K562 (cell line): ENCODE measurements around the gene PIERCE2. TPM values are rescaled to one million over a fixed set of nuclear protein-coding genes. Genes with fewer than 3 reads are reported as not detected.

ENCODE experiments used
- ATAC-seq: fragments of 200-7000 bp; cut with Tn5 transposase; 3 replicates; pipeline ENCODE4 v1.9.1; 2020; ENCODE audit warnings: moderate library complexity
- BruUV-seq: library from RNA; stranded (reverse); fragments of 400-500 nt; replicated peaks from 2 replicates; lab custom pipeline; 2021; lab: Mats Ljungman, UMichigan
- CTCF ChIA-PET: fragments of 300-600 bp; formaldehyde crosslinking; extraction: SDS; loops from one replicate; lab custom pipeline; 2021; ENCODE audit warnings: low intra/inter-chr PET ratio; lab: Yijun Ruan, JAX
- POLR2A ChIA-PET: fragments of 300-600, 350-650 bp; sonication (Branson Sonifier 250); formaldehyde crosslinking; extraction: SDS; loops from one replicate; lab custom pipeline; 2021; ENCODE audit warnings: antibody characterized with exemption, inconsistent platforms; lab: Yijun Ruan, JAX
- DNase-seq, 4 experiments: peaks; one replicate each; pipeline versions ENCODE4 v3.0.0 to v3.0.0-alpha.2; 2011 to 2018; ENCODE audit warnings: low spot score in 3 of 4, mixed read lengths in 3 of 4; ENCODE audit errors: extremely low read depth in 1 of 4
- FAIRE-seq: peaks from 2 replicates; lab custom pipeline; 2011; peaks lifted over from hg19 to GRCh38; lab: Jason Lieb, UNC
- H2AFZ ChIP-seq: 2 replicates; pipeline ENCODE4 v1.6.0; 2011; ENCODE audit warnings: low read depth, low read length, control low read depth, inconsistent platforms
- H3K27ac ChIP-seq: fragments of 200-600 bp; 3 replicates; pipeline ENCODE4 v1.8.0; 2011; ENCODE audit warnings: low read depth, mild to moderate bottlenecking, control low read depth, inconsistent platforms, low read length, moderate library complexity, mixed read lengths; ENCODE audit errors: extremely low read depth
- H3K27me3 ChIP-seq, 2 experiments: fragments of 300-600 bp in 1 of 2; 2 replicates in 1 of 2; 3 replicates in 1 of 2; pipeline versions ENCODE4 v1.6.0 to v1.8.0; 2011; ENCODE audit warnings: inconsistent platforms in 2 of 2, low read length in 2 of 2, mild to moderate bottlenecking in 1 of 2, mixed read lengths in 1 of 2, moderate library complexity in 1 of 2; ENCODE audit not compliant: control insufficient read depth in 2 of 2, insufficient read depth in 2 of 2
- H3K36me3 ChIP-seq: fragments of 300-600 bp; 3 replicates; pipeline ENCODE4 v1.8.0; 2011; ENCODE audit warnings: mild to moderate bottlenecking, low read length, inconsistent platforms; ENCODE audit not compliant: control insufficient read depth, insufficient read depth
- H3K4me1 ChIP-seq, 2 experiments: fragments of 200-600 bp in 1 of 2; replicated peaks in 1 of 2; 2 replicates in 1 of 2; 3 replicates in 1 of 2; pipeline versions ENCODE4 v1.5.1 to v1.8.0; 2011; ENCODE audit warnings: inconsistent platforms in 2 of 2, low read length in 2 of 2, mild to moderate bottlenecking in 1 of 2, mixed read lengths in 1 of 2, moderate library complexity in 1 of 2; ENCODE audit not compliant: control insufficient read depth in 2 of 2, insufficient read depth in 2 of 2
- H3K4me2 ChIP-seq: 2 replicates; pipeline ENCODE4 v1.6.1; 2011; ENCODE audit warnings: low read length, control low read depth, inconsistent platforms, mixed read lengths; ENCODE audit not compliant: insufficient read depth
- H3K4me3 ChIP-seq: fragments of 200-600 bp; sonication (generic), shearing (Covaris generic); 2 replicates; pipeline ENCODE4 v1.5.1; 2016; ENCODE audit warnings: control low read depth, inconsistent platforms
- H3K79me2 ChIP-seq: fragments of 200-600 bp; 3 replicates; pipeline ENCODE4 v1.8.0; 2011; ENCODE audit warnings: low read length, inconsistent platforms; ENCODE audit not compliant: control insufficient read depth, insufficient read depth
- H3K9ac ChIP-seq, 2 experiments: 2 replicates each; pipeline versions ENCODE4 v1.6.0 to v1.6.1; 2011; ENCODE audit warnings: low read depth in 2 of 2, low read length in 2 of 2, control low read depth in 1 of 2, inconsistent platforms in 1 of 2, mild to moderate bottlenecking in 1 of 2, mixed read lengths in 1 of 2; ENCODE audit not compliant: insufficient read depth in 1 of 2
- H3K9me1 ChIP-seq: one replicate; pipeline ENCODE4 v1.6.0; 2011; ENCODE audit warnings: inconsistent platforms, mild to moderate bottlenecking, low read length, moderate library complexity; ENCODE audit not compliant: control insufficient read depth, insufficient read depth
- H3K9me3 ChIP-seq: replicated peaks from 2 replicates; pipeline ENCODE4 v1.5.1; 2011; ENCODE audit warnings: low read depth, low read length, inconsistent platforms; ENCODE audit not compliant: control insufficient read depth, insufficient read depth
- H4K20me1 ChIP-seq: replicated peaks from 2 replicates; pipeline ENCODE4 v1.6.1; 2011; ENCODE audit warnings: low read length, inconsistent platforms, mixed read lengths; ENCODE audit not compliant: control insufficient read depth, insufficient read depth
- CXXC5 ChIP-seq: fragments of 250-450 bp; sonication (Bioruptor Pico); IDR thresholded peaks from 2 replicates; pipeline ENCODE4 v1.8.0; 2022; ENCODE audit warnings: inconsistent platforms, mild to moderate bottlenecking, moderate library complexity
- DMBX1 ChIP-seq: fragments of 250-450 bp; sonication (Bioruptor Pico); IDR thresholded peaks from 2 replicates; pipeline ENCODE4 v1.8.0; 2022; ENCODE audit warnings: inconsistent platforms, mild to moderate bottlenecking, moderate library complexity, borderline replicate concordance
- EGR1 ChIP-seq: fragments of 450-650 bp; conservative IDR thresholded peaks from 2 replicates; pipeline ENCODE4 v1.6.1; 2017; ENCODE audit warnings: mild to moderate bottlenecking
- L3MBTL2 ChIP-seq: fragments of 450-650 bp; IDR thresholded peaks from 2 replicates; pipeline ENCODE4 v1.6.1; 2016; ENCODE audit warnings: mild to moderate bottlenecking, moderate library complexity
- RAD51 ChIP-seq: fragments of 450-650 bp; IDR thresholded peaks from 2 replicates; pipeline ENCODE4 v1.7.1; 2016; ENCODE audit warnings: low read depth, mild to moderate bottlenecking, borderline replicate concordance
- TOE1 ChIP-seq, 2 experiments: fragments of 450-650 bp in 1 of 2; sonication (generic) in 1 of 2; formaldehyde crosslinking in 1 of 2; IDR thresholded peaks; 2 replicates each; pipeline versions ENCODE4 v1.7.1 to v1.8.0; 2016 to 2022; ENCODE audit warnings: borderline replicate concordance in 2 of 2, mild to moderate bottlenecking in 2 of 2, antibody characterized with exemption in 1 of 2, inconsistent platforms in 1 of 2, low read depth in 1 of 2, missing genetic modification reagents in 1 of 2, moderate library complexity in 1 of 2
- ZNF592 ChIP-seq: fragments of 450-650 bp; IDR thresholded peaks from 2 replicates; pipeline ENCODE4 v1.6.1; 2017; ENCODE audit warnings: antibody characterized with exemption, mild to moderate bottlenecking
- WGBS: fragments of 100-300 bp; shearing (Covaris generic); methylation state at CpG from one replicate; pipeline ENCODE4 v1.1.6; 2016; ENCODE audit warnings: low coverage, mixed read lengths; ENCODE audit not compliant: insufficient coverage; ENCODE audit errors: missing lambda C conversion rate; 5-methylcytosine and 5-hydroxymethylcytosine counted together
- in situ Hi-C: fragments of 300-500 bp; cut with MboI; formaldehyde crosslinking; loops from 4 replicates; pipeline ENCODE4 v1.15.0; 2018; ENCODE audit warnings: inconsistent platforms, mixed read lengths
- intact Hi-C: fragments of 100-400 bp; cut with micrococcal nuclease; formaldehyde crosslinking; loops from 2 replicates; pipeline ENCODE4 v1.14.2; 2022
- polyA plus RNA-seq, 8 experiments: library from polyadenylated mRNA; depleted of rRNA in 4 of 8; stranded (reverse) in 5 of 8; unstranded in 3 of 8; fragments of >200 nt; fragmentation: Nextera tagmentation in 2 of 8; fragmentation: Illumina TruSeq in 1 of 8; extraction: Ambion mirVana in 2 of 8; extraction: Trizol in 1 of 8; gene quantifications; 2 replicates each; pipeline versions ENCODE4 v1.2.1 to v1.2.3, GENCODE V29; 2011 to 2014; ENCODE audit warnings: inconsistent platforms in 1 of 8, missing spikeins in 1 of 8
- total RNA-seq, 7 experiments: library from RNA; depleted of rRNA in 6 of 7; stranded (reverse); fragments of >200 nt in 6 of 7; fragmentation: Illumina TruSeq in 2 of 7; extraction: Trizol in 2 of 7; gene quantifications; 2 replicates each; pipeline versions ENCODE4 v1.2.1 to v1.2.3, GENCODE V29; 2011 to 2021; ENCODE audit warnings: low replicate concordance in 1 of 7
- TF ChIP-seq, protein P1 (sequence below): sonication (generic); formaldehyde crosslinking; IDR thresholded peaks from 2 replicates; pipeline ENCODE4 v1.9.0; 2022; ENCODE audit warnings: mild to moderate bottlenecking, missing genetic modification reagents
- TF ChIP-seq, protein P2 (sequence below): sonication (generic); formaldehyde crosslinking; IDR thresholded peaks from 2 replicates; pipeline ENCODE4 v1.5.0; 2020; ENCODE audit warnings: missing genetic modification reagents
- TF ChIP-seq, protein P3 (sequence below): fragments of 250-450 bp; sonication (Bioruptor Pico); IDR thresholded peaks from 2 replicates; pipeline ENCODE4 v1.8.0; 2022; ENCODE audit warnings: moderate library complexity, mild to moderate bottlenecking, inconsistent platforms
- TF ChIP-seq, protein P4 (sequence below): fragments of 450-650 bp; formaldehyde crosslinking; IDR thresholded peaks from 2 replicates; pipeline ENCODE4 v1.4.0; 2020; ENCODE audit warnings: mild to moderate bottlenecking, mixed read lengths

The PIERCE2 gene
- total and polyA plus RNA-seq, 9 of the 15 experiments (the other 6 are each of a cell fraction or from before 2014, with no cell fraction given) = 2.9 to 4.8 (median 4.0) TPM

DNA sequence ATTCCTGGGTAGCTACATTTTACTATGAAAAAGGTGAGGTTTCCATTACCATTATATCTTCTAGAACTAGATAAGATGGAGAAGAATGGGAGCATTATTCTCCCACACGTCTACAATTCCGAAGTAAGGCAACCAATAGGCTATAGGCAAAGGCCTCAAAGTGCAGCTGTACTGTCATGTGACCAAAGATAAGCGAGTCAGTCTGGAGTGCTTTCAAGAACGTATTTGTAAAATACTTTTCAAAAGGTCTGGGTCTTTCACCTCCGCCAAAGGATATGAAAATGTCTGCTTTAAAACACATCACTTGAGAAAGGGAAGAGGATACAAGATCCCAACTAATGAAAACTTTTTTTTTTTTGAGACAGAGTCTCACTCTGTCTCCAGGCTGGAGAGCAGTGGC is 10.1 kb upstream of the PIERCE2 start:
- Histone ChIP-seq H3K4me3 (no peak overlapping the region), H3K36me3 (peaks cover 9% of the 10 kb centered on the region; the same call in 1 of the 3 replicates), H3K9me3 (peaks cover 8% of the 10 kb centered on the region), H3K9me1 (no peaks in the 10 kb centered on the region), H3K79me2 (peaks cover 98% of the 10 kb centered on the region), H3K27ac (peak overlapping the region; percentile 96), H3K4me2 (peak overlapping the region; percentile 82), H4K20me1 (no peaks in the 10 kb centered on the region), H3K27me3 (no peaks in the 10 kb centered on the region), H3K4me1 (peaks cover 15 to 40% of the 10 kb centered on the region in 2 experiments), H2AFZ (0 out of 2 replicates have a peak overlapping the region, but pooled peaks have one; percentile 28), H3K9ac (peak overlapping the region in 1 of 2 experiments; percentile 82; a peak in 1 of 4 replicates)
- WGBS = 18% methylated on average over 5 of the region's 5 CpGs
- intact Hi-C loops (loop anchor here (5.0 kb wide), 1 partner anchor 1924 kb away; no protein-coding TSS in a partner anchor), in situ Hi-C loops (no loop called here)
- DNase-seq (peak; percentile 19 to 58 (median 29)), FAIRE-seq (no peak), ATAC-seq (peak; percentile 18; the same call in 2 of the 3 replicates)
- POLR2A ChIA-PET = interaction anchor here (1.0 kb wide), 1 partner anchor 10 kb away, joined by 3 read pairs; no protein-coding TSS in a partner anchor
- CTCF ChIA-PET = interaction anchor here (1.4 kb wide), 1 partner anchor 10 kb away, joined by 3 read pairs; the partner anchor contains the start of genes CCPG1 and PIERCE2
- BruUV-seq = no TSS peak
- 0 out of 2 replicates have a peak, but pooled peaks have one; percentile 64 for TF ChIP-seq DMBX1 (CRISPR knock-in tag)
- TF ChIP-seq, protein P1, sequence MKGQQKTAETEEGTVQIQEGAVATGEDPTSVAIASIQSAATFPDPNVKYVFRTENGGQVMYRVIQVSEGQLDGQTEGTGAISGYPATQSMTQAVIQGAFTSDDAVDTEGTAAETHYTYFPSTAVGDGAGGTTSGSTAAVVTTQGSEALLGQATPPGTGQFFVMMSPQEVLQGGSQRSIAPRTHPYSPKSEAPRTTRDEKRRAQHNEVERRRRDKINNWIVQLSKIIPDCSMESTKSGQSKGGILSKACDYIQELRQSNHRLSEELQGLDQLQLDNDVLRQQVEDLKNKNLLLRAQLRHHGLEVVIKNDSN = peak; percentile 68
- no peak for TF ChIP-seq EGR1
- TF ChIP-seq ZNF592 = peak; percentile 44
- TF ChIP-seq, protein P2, sequence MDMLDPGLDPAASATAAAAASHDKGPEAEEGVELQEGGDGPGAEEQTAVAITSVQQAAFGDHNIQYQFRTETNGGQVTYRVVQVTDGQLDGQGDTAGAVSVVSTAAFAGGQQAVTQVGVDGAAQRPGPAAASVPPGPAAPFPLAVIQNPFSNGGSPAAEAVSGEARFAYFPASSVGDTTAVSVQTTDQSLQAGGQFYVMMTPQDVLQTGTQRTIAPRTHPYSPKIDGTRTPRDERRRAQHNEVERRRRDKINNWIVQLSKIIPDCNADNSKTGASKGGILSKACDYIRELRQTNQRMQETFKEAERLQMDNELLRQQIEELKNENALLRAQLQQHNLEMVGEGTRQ (CRISPR knock-in tag) = peak; percentile 83
- TF ChIP-seq TOE1 (IDR thresholded peaks at IDR 0.05; ENCODE audit: borderline replicate concordance) = peak; percentile 91
- no peak for TF ChIP-seq TOE1 (CRISPR knock-in tag; IDR thresholded peaks at IDR 0.05; ENCODE audit: borderline replicate concordance, low read depth)
- TF ChIP-seq CXXC5 (CRISPR knock-in tag) = peak; percentile 37
- TF ChIP-seq, protein P3, sequence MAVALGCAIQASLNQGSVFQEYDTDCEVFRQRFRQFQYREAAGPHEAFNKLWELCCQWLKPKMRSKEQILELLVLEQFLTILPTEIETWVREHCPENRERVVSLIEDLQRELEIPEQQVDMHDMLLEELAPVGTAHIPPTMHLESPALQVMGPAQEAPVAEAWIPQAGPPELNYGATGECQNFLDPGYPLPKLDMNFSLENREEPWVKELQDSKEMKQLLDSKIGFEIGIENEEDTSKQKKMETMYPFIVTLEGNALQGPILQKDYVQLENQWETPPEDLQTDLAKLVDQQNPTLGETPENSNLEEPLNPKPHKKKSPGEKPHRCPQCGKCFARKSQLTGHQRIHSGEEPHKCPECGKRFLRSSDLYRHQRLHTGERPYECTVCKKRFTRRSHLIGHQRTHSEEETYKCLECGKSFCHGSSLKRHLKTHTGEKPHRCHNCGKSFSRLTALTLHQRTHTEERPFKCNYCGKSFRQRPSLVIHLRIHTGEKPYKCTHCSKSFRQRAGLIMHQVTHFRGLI (CRISPR knock-in tag) = 0 out of 2 replicates have a peak, but pooled peaks have one; percentile 40
- TF ChIP-seq, protein P4, sequence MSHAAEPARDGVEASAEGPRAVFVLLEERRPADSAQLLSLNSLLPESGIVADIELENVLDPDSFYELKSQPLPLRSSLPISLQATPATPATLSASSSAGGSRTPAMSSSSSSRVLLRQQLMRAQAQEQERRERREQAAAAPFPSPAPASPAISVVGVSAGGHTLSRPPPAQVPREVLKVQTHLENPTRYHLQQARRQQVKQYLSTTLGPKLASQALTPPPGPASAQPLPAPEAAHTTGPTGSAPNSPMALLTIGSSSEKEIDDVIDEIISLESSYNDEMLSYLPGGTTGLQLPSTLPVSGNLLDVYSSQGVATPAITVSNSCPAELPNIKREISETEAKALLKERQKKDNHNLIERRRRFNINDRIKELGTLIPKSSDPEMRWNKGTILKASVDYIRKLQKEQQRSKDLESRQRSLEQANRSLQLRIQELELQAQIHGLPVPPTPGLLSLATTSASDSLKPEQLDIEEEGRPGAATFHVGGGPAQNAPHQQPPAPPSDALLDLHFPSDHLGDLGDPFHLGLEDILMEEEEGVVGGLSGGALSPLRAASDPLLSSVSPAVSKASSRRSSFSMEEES = peak; percentile 92
- TF ChIP-seq L3MBTL2 = 0 out of 2 replicates have a peak, but pooled peaks have one; percentile 40
- TF ChIP-seq RAD51 = peak; percentile 82
